Liver (tissue), 9 donors: ENCODE measurements around the gene SLIT1. TPM values are rescaled to one million over a fixed set of nuclear protein-coding genes. Genes with fewer than 3 reads are reported as not detected.

ENCODE experiments used
- DNase-seq: peaks from one replicate; pipeline ENCODE4 v3.0.0-alpha.2; 2017; ENCODE audit warnings: low spot score
- H3K27ac ChIP-seq, 2 donors: one replicate each; pipeline ENCODE4 v1.7.0; 2013; ENCODE audit warnings: inconsistent platforms in 2 of 2, low read length in 2 of 2, control low read depth in 1 of 2, low read depth in 1 of 2, mild to moderate bottlenecking in 1 of 2
- H3K27me3 ChIP-seq, 4 donors: one replicate each; pipeline versions ENCODE4 v1.6.1 to v1.7.0; 2013; ENCODE audit warnings: low read length in 3 of 4, inconsistent platforms in 1 of 4, mild to moderate bottlenecking in 1 of 4, moderate library complexity in 1 of 4; ENCODE audit not compliant: control insufficient read depth in 4 of 4, insufficient read depth in 4 of 4
- H3K36me3 ChIP-seq, 4 donors: one replicate each; pipeline versions ENCODE4 v1.6.1 to v1.7.0; 2013; ENCODE audit warnings: low read length in 3 of 4, mild to moderate bottlenecking in 3 of 4, low read depth in 1 of 4, moderate library complexity in 1 of 4; ENCODE audit not compliant: control insufficient read depth in 4 of 4, insufficient read depth in 3 of 4
- H3K4me1 ChIP-seq, 4 donors: one replicate each; pipeline versions ENCODE4 v1.6.1 to v1.7.0; 2013; ENCODE audit warnings: low read length in 3 of 4, mild to moderate bottlenecking in 3 of 4, moderate library complexity in 1 of 4; ENCODE audit not compliant: control insufficient read depth in 4 of 4, insufficient read depth in 4 of 4
- H3K4me3 ChIP-seq, 3 donors: one replicate each; pipeline versions ENCODE4 v1.6.1 to v1.7.0; 2013; ENCODE audit warnings: low read length in 3 of 3, control low read depth in 1 of 3, low read depth in 1 of 3, mild to moderate bottlenecking in 1 of 3
- H3K9ac ChIP-seq, 2 donors: one replicate each; pipeline ENCODE4 v1.7.0; 2013; ENCODE audit warnings: low read length in 2 of 2, mild to moderate bottlenecking in 2 of 2, moderate library complexity in 2 of 2, control low read depth in 1 of 2, low read depth in 1 of 2
- H3K9me3 ChIP-seq, 4 donors: one replicate each; pipeline versions ENCODE4 v1.6.1 to v1.7.0; 2013; ENCODE audit warnings: low read length in 3 of 4; ENCODE audit not compliant: control insufficient read depth in 4 of 4
- FOXA1 ChIP-seq: IDR thresholded peaks from 2 replicates; pipeline ENCODE4 v1.6.1; 2016; ENCODE audit warnings: antibody characterized with exemption
- GABPA ChIP-seq, 2 donors: IDR thresholded peaks in 1 of 2; conservative IDR thresholded peaks in 1 of 2; 2 replicates each; pipeline ENCODE4 v1.6.1; 2016; ENCODE audit warnings: antibody characterized with exemption in 2 of 2, mild to moderate bottlenecking in 1 of 2, moderate library complexity in 1 of 2
- HNF4A ChIP-seq, 2 donors: conservative IDR thresholded peaks; 2 replicates each; pipeline ENCODE4 v1.6.1; 2016; ENCODE audit warnings: antibody characterized with exemption in 2 of 2, mild to moderate bottlenecking in 2 of 2
- HNF4G ChIP-seq: IDR thresholded peaks from 2 replicates; pipeline ENCODE4 v1.6.1; 2016; ENCODE audit warnings: antibody characterized with exemption
- JUND ChIP-seq, 2 donors: IDR thresholded peaks; 2 replicates each; pipeline ENCODE4 v1.6.1; 2016; ENCODE audit warnings: antibody characterized with exemption in 2 of 2
- MAX ChIP-seq: IDR thresholded peaks from 2 replicates; pipeline ENCODE4 v1.6.1; 2016; ENCODE audit warnings: antibody characterized with exemption
- RXRA ChIP-seq, 2 donors: IDR thresholded peaks; 2 replicates each; pipeline ENCODE4 v1.6.1; 2017 to 2018; ENCODE audit warnings: antibody characterized with exemption in 2 of 2, mild to moderate bottlenecking in 1 of 2
- SP1 ChIP-seq: IDR thresholded peaks from 2 replicates; pipeline ENCODE4 v1.6.1; 2018; ENCODE audit warnings: antibody characterized with exemption, mild to moderate bottlenecking
- TAF1 ChIP-seq: conservative IDR thresholded peaks from 2 replicates; pipeline ENCODE4 v1.6.1; 2016; ENCODE audit warnings: antibody characterized with exemption, mild to moderate bottlenecking
- YY1 ChIP-seq: IDR thresholded peaks from 2 replicates; pipeline ENCODE4 v1.6.1; 2016; ENCODE audit warnings: antibody characterized with exemption, mild to moderate bottlenecking
- WGBS: extraction: QIAGEN DNeasy Blood & Tissue Kit; methylation state at CpG from one replicate; pipeline ENCODE4 v1.1.7; 2013; 5-methylcytosine and 5-hydroxymethylcytosine counted together
- polyA plus RNA-seq, 2 donors: library from polyadenylated mRNA; stranded (reverse) in 1 of 2; unstranded in 1 of 2; fragments of 200-250 nt in 1 of 2; fragments of >200 nt in 1 of 2; fragmentation: Nextera tagmentation in 1 of 2; extraction: Ambion mirVana in 1 of 2; gene quantifications; one replicate each; pipeline versions ENCODE4 v1.2.1 to v1.2.3, GENCODE V29; 2013 to 2015
- total RNA-seq, 2 donors: library from RNA; depleted of rRNA; stranded (reverse); fragments of >200 nt; gene quantifications; one replicate each; pipeline ENCODE4 v1.2.3, GENCODE V29; 2014
- TF ChIP-seq, protein P1 (sequence below): IDR thresholded peaks from 2 replicates; pipeline ENCODE4 v1.6.1; 2016; ENCODE audit warnings: antibody characterized with exemption, mild to moderate bottlenecking
- donor health status: healthy.
- donor health status: healthy.
- donor health status: healthy.
- donor health status: healthy.
- donor health status: healthy.

Gene SLIT1
- total and polyA plus RNA-seq, 4 donors, result under 0.01 to 0.14 (median 0.06) TPM

DNA sequence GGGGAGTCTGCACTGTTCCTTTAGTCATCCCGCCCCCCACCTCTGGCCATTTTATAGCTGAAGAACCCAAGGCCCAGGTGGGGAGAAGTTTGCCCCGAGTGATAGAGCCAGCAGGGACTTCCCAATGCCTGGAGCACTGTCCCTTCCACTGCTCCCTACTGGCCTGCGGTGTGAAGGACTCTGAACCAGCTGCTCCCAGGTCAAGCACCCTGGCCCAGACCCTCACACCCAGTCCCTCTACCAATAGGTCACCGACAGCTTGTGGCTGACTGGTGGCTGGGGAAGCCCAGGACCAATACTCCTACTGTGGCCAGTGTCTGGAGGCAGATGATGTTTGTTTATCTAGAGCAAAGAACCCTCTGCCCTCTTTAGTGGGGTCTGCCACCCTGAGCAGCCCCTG, 185.8 kb downstream of the SLIT1 start:
- no peaks in the 10 kb centered on the region for H3K36me3 ChIP-seq
- H3K9ac ChIP-seq, result peak overlapping the region in 1 of 2 donors; percentile 6
- TF ChIP-seq MAX (no peak), RXRA (IDR thresholded peaks at IDR 0.05) (no peak)
- H3K27ac ChIP-seq, result peak overlapping the region in 1 of 2 donors; percentile 28
- WGBS, result 78% methylated on average over 4 of the region's 4 CpGs
- no peak for DNase-seq
- H3K4me3 ChIP-seq, result no peak overlapping the region
- H3K9me3 ChIP-seq, result no peaks in the 10 kb centered on the region
- H3K4me1 ChIP-seq, result peaks cover 0 to 22% (median 13%) of the 10 kb centered on the region in 4 donors
- no peaks in the 10 kb centered on the region for H3K27me3 ChIP-seq

DNA sequence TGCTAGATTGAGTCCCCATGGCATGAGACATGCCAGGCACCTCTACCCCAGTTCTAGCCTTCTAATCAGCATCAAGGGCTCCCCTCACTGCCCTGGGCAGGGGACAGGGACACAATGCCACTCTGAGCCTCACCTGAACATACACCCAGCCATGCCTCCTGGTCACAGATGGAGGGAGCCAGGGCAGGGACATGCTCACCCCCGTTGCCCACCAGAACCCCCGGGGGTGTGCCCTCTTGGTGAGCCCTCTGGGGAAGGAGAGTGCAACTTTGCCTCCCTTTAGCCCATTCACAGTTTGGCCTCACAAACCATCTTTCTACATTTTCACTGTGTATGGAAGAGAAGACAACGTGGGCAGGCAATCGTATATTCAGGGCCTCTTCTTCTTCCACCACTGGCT, 186.4 kb downstream of the SLIT1 start:
- TF ChIP-seq HNF4G (no peak), JUND (IDR thresholded peaks at IDR 0.05) (no peak), YY1 (no peak), FOXA1 (no peak)
- Histone ChIP-seq H3K27ac (no peak overlapping the region), H3K4me3 (no peak overlapping the region), H3K27me3 (no peaks in the 10 kb centered on the region), H3K36me3 (no peaks in the 10 kb centered on the region), H3K4me1 (peaks cover 0 to 22% (median 13%) of the 10 kb centered on the region in 4 donors), H3K9ac (no peak overlapping the region), H3K9me3 (no peaks in the 10 kb centered on the region)
- DNase-seq, result no peak
- 95% methylated on average over 4 of the region's 4 CpGs for WGBS

- Histone ChIP-seq H3K9ac (no peak overlapping the region), H3K27ac (no peak overlapping the region), H3K27me3 (no peaks in the 10 kb centered on the region), H3K4me1 (peaks cover 0 to 22% (median 13%) of the 10 kb centered on the region in 4 donors), H3K36me3 (no peaks in the 10 kb centered on the region), H3K9me3 (no peaks in the 10 kb centered on the region), H3K4me3 (no peak overlapping the region)
- WGBS, result 60% methylated on average over 14 of the region's 14 CpGs
- DNase-seq, result no peak
- TF ChIP-seq HNF4A (conservative IDR thresholded peaks at IDR 0.05) (peak; percentile 74 to 83), GABPA (IDR thresholded peaks at IDR 0.05 in 1 of 2, conservative IDR thresholded peaks at IDR 0.05 in 1 of 2) (no peak), HNF4G (peak; percentile 53), MAX (no peak), JUND (IDR thresholded peaks at IDR 0.05) (no peak), TAF1 (no peak), RXRA (IDR thresholded peaks at IDR 0.05) (peak; percentile 12 to 23), YY1 (no peak), SP1 (peak; percentile 65)
- TF ChIP-seq, protein P1, sequence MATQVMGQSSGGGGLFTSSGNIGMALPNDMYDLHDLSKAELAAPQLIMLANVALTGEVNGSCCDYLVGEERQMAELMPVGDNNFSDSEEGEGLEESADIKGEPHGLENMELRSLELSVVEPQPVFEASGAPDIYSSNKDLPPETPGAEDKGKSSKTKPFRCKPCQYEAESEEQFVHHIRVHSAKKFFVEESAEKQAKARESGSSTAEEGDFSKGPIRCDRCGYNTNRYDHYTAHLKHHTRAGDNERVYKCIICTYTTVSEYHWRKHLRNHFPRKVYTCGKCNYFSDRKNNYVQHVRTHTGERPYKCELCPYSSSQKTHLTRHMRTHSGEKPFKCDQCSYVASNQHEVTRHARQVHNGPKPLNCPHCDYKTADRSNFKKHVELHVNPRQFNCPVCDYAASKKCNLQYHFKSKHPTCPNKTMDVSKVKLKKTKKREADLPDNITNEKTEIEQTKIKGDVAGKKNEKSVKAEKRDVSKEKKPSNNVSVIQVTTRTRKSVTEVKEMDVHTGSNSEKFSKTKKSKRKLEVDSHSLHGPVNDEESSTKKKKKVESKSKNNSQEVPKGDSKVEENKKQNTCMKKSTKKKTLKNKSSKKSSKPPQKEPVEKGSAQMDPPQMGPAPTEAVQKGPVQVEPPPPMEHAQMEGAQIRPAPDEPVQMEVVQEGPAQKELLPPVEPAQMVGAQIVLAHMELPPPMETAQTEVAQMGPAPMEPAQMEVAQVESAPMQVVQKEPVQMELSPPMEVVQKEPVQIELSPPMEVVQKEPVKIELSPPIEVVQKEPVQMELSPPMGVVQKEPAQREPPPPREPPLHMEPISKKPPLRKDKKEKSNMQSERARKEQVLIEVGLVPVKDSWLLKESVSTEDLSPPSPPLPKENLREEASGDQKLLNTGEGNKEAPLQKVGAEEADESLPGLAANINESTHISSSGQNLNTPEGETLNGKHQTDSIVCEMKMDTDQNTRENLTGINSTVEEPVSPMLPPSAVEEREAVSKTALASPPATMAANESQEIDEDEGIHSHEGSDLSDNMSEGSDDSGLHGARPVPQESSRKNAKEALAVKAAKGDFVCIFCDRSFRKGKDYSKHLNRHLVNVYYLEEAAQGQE, result no peak
These were observed 187.3 kb downstream of the SLIT1 start for GRCh38 chr10:96998329-96998888.
